K562 (cell line): Measurements from ENCODE around the gene GMDS. TPM values are rescaled to one million over a fixed set of nuclear protein-coding genes. Genes with fewer than 3 reads are reported as not detected.
A peak's percentile ranks its signal among the peaks of the same experiment; 100 is the strongest.

Experiments
- C11orf30 ChIP-seq: fragments of 450-650 bp; IDR thresholded peaks from 2 replicates; pipeline ENCODE4 v1.6.1; 2016; ENCODE audit warnings: low read depth, mild to moderate bottlenecking
- CBFA2T3 ChIP-seq: fragments of 450-650 bp; IDR thresholded peaks from 2 replicates; pipeline ENCODE4 v1.6.1; 2017
- CEBPZ ChIP-seq: fragments of 150-350 bp; IDR thresholded peaks from 2 replicates; pipeline ENCODE4 v1.6.1; 2014; ENCODE audit warnings: low read depth, mild to moderate bottlenecking, low read length, borderline replicate concordance
- GABPA ChIP-seq: fragments of 200-800 bp; sonication (Bioruptor generic); conservative IDR thresholded peaks from 2 replicates; pipeline ENCODE4 v1.6.1; 2016; ENCODE audit warnings: low read depth, missing genetic modification characterization, missing compliant biosample characterization
- KDM5B ChIP-seq: fragments of 200-600 bp; sonication (generic); IDR thresholded peaks from 2 replicates; pipeline ENCODE4 v1.6.1; 2012; ENCODE audit warnings: low read depth, mild to moderate bottlenecking, moderate library complexity, low read length, control low read depth, inconsistent platforms; ENCODE audit not compliant: insufficient replicate concordance
- NELFE ChIP-seq: IDR thresholded peaks from 2 replicates; pipeline ENCODE4 v1.6.1; 2011; ENCODE audit warnings: mild to moderate bottlenecking; ENCODE audit not compliant: insufficient read depth, insufficient read length
- TRIM25 ChIP-seq: fragments of 450-650 bp; IDR thresholded peaks from 2 replicates; pipeline ENCODE4 v1.7.0; 2016; ENCODE audit warnings: borderline replicate concordance
- ZC3H11A ChIP-seq: IDR thresholded peaks from 2 replicates; pipeline ENCODE4 v1.6.1; 2012; ENCODE audit warnings: low read depth, low read length, improper control_type of control experiment
- ZNF316 ChIP-seq: fragments of 450-650 bp; IDR thresholded peaks from 2 replicates; pipeline ENCODE4 v1.6.1; 2016
- polyA plus RNA-seq, 8 experiments: library from polyadenylated mRNA; depleted of rRNA in 4 of 8; stranded (reverse) in 5 of 8; unstranded in 3 of 8; fragments of >200 nt; fragmentation: Nextera tagmentation in 2 of 8; fragmentation: Illumina TruSeq in 1 of 8; extraction: Ambion mirVana in 2 of 8; extraction: Trizol in 1 of 8; gene quantifications; 2 replicates each; pipeline versions ENCODE4 v1.2.1 to v1.2.3, GENCODE V29; 2011 to 2014; ENCODE audit warnings: inconsistent platforms in 1 of 8, missing spikeins in 1 of 8
- total RNA-seq, 7 experiments: library from RNA; depleted of rRNA in 6 of 7; stranded (reverse); fragments of >200 nt in 6 of 7; fragmentation: Illumina TruSeq in 2 of 7; extraction: Trizol in 2 of 7; gene quantifications; 2 replicates each; pipeline versions ENCODE4 v1.2.1 to v1.2.3, GENCODE V29; 2011 to 2021; ENCODE audit warnings: low replicate concordance in 1 of 7

The GMDS gene
- total and polyA plus RNA-seq, 9 of the 15 experiments (the other 6 are each of a cell fraction or from before 2014, with no cell fraction given) = 0.48 to 31.8 (median 13.4) TPM

GRCh38 chr6:1636971-1637871, 608.2 kb downstream of the GMDS start (continued):
- TF ChIP-seq NELFE (no peak), C11orf30 (peak; percentile 67), GABPA (no peak), CBFA2T3 (peak; percentile 33), KDM5B (no peak), ZC3H11A (no peak), CEBPZ (no peak), TRIM25 (no peak), ZNF316 (peak; percentile 46; the same call in 1 of the 2 replicates)
